Mesothelial cell of epicardium (in vitro differentiated cells): ENCODE measurements around the gene RIN1. TPM values are rescaled to one million over a fixed set of nuclear protein-coding genes. Genes with fewer than 3 reads are reported as not detected.

Experiments used
- DNase-seq, 2 experiments: peaks; one replicate each; pipeline ENCODE4 v3.0.0; 2021; ENCODE audit warnings: low spot score in 2 of 2; ENCODE audit not compliant: unreplicated experiment in 2 of 2
- H3K27ac Mint-ChIP-seq: 2 replicates; pipeline ENCODE4 v1.8.0; 2021; ENCODE audit warnings: mixed read lengths
- H3K27me3 Mint-ChIP-seq: 2 replicates; pipeline ENCODE4 v1.8.0; 2021; ENCODE audit warnings: low read depth, mixed read lengths
- H3K36me3 Mint-ChIP-seq: 2 replicates; pipeline ENCODE4 v1.8.0; 2021; ENCODE audit warnings: mixed read lengths
- H3K4me1 Mint-ChIP-seq: 2 replicates; pipeline ENCODE4 v1.8.0; 2021; ENCODE audit warnings: mixed read lengths
- H3K4me3 Mint-ChIP-seq: 2 replicates; pipeline ENCODE4 v1.8.0; 2021; ENCODE audit warnings: mild to moderate bottlenecking, moderate library complexity, mixed read lengths
- H3K9me3 Mint-ChIP-seq: 2 replicates; pipeline ENCODE4 v1.8.0; 2021; ENCODE audit warnings: mixed read lengths
- CTCF ChIP-seq: fragments of 200-600 bp; sonication (generic); IDR thresholded peaks from one replicate; pipeline ENCODE4 v1.5.0; 2021; ENCODE audit warnings: antibody characterized with exemption; ENCODE audit not compliant: unreplicated experiment
- total RNA-seq: library from RNA; stranded (reverse); gene quantifications from 3 replicates; pipeline ENCODE4 v1.2.1, GENCODE V29; 2021

The RIN1 gene
- total RNA-seq, 1 donor from 2014 or later = 7.1 TPM

- H3K27ac Mint-ChIP-seq = no peak overlapping the region
- no peak overlapping the region for H3K4me3 Mint-ChIP-seq
- H3K36me3 Mint-ChIP-seq = peaks cover 10% of the 10 kb centered on the region
- peaks cover 10% of the 10 kb centered on the region for H3K4me1 Mint-ChIP-seq
- H3K9me3 Mint-ChIP-seq = no peaks in the 10 kb centered on the region
- DNase-seq = no peak
- TF ChIP-seq CTCF = no peak
- H3K27me3 Mint-ChIP-seq = no peaks in the 10 kb centered on the region
Observed at GRCh38 chr11:66365166-66365565, 28.9 kb upstream of the RIN1 start.

GRCh38 chr11:66363805-66364535 is 27.7 kb upstream of the RIN1 start:
- Mint-ChIP-seq H3K27me3 (no peaks in the 10 kb centered on the region), H3K4me1 (peaks cover 2% of the 10 kb centered on the region), H3K27ac (no peak overlapping the region), H3K9me3 (no peaks in the 10 kb centered on the region), H3K4me3 (no peak overlapping the region), H3K36me3 (peaks cover 10% of the 10 kb centered on the region)
- TF ChIP-seq CTCF = peak; percentile 73
- peak in 1 of 2 experiments; percentile 57 for DNase-seq

GRCh38 chr11:66363187-66363601 is 27.0 kb upstream of the RIN1 start:
- DNase-seq = no peak
- H3K36me3 Mint-ChIP-seq = peaks cover 12% of the 10 kb centered on the region
- no peak overlapping the region for H3K4me3 Mint-ChIP-seq
- no peaks in the 10 kb centered on the region for H3K27me3 Mint-ChIP-seq
- H3K4me1 Mint-ChIP-seq = no peaks in the 10 kb centered on the region
- H3K27ac Mint-ChIP-seq = no peak overlapping the region
- TF ChIP-seq CTCF = no peak
- no peaks in the 10 kb centered on the region for H3K9me3 Mint-ChIP-seq

GRCh38 chr11:66362481-66363147 is 26.4 kb upstream of the RIN1 start:
- peaks cover 10% of the 10 kb centered on the region for H3K36me3 Mint-ChIP-seq
- no peaks in the 10 kb centered on the region for H3K4me1 Mint-ChIP-seq
- TF ChIP-seq CTCF = no peak
- no peaks in the 10 kb centered on the region for H3K27me3 Mint-ChIP-seq
- H3K27ac Mint-ChIP-seq = no peak overlapping the region
- no peaks in the 10 kb centered on the region for H3K9me3 Mint-ChIP-seq
- no peak for DNase-seq
- no peak overlapping the region for H3K4me3 Mint-ChIP-seq

GRCh38 chr11:66361502-66361941 is 25.3 kb upstream of the RIN1 start:
- Mint-ChIP-seq H3K4me1 (no peaks in the 10 kb centered on the region), H3K27me3 (no peaks in the 10 kb centered on the region), H3K4me3 (no peak overlapping the region), H3K27ac (peak overlapping the region; percentile 78), H3K9me3 (no peaks in the 10 kb centered on the region), H3K36me3 (peaks cover 10% of the 10 kb centered on the region)
- TF ChIP-seq CTCF = no peak
- DNase-seq = no peak
